Endothelial cell of umbilical vein (primary cell): Measurements from ENCODE around the gene EIF3J. TPM values are rescaled to one million over a fixed set of nuclear protein-coding genes. Genes with fewer than 3 reads are reported as not detected.

Experiments
- BruUV-seq: library from RNA; stranded (reverse); fragments of 400-500 nt; replicated peaks from 2 replicates; lab custom pipeline; 2021; lab: Mats Ljungman, UMichigan
- CTCF ChIA-PET: fragments of 300-600, 350-600 bp; sonication (Branson Sonifier 250); formaldehyde crosslinking; loops from one replicate; lab custom pipeline; 2021; ENCODE audit warnings: antibody characterized with exemption, inconsistent platforms; lab: Charles Lee
- POLR2A ChIA-PET: fragments of 300-600, 350-600 bp; sonication (Branson Sonifier 250); formaldehyde crosslinking; loops from one replicate; lab custom pipeline; 2021; ENCODE audit warnings: antibody characterized with exemption, inconsistent platforms; lab: Charles Lee
- DNase-seq: peaks from one replicate; pipeline ENCODE4 v3.0.0-alpha.2; 2011; ENCODE audit warnings: low read depth, low spot score
- FAIRE-seq: peaks from 2 replicates; lab custom pipeline; 2011; peaks lifted over from hg19 to GRCh38; lab: Jason Lieb, UNC
- H2AFZ ChIP-seq: 2 replicates; pipeline ENCODE4 v1.6.0; 2012; ENCODE audit warnings: low read depth, low read length, control low read depth, inconsistent platforms
- H3K27ac ChIP-seq: 2 replicates; pipeline ENCODE4 v1.5.1; 2011; ENCODE audit warnings: low read depth, mild to moderate bottlenecking, control low read depth, low read length, moderate library complexity; ENCODE audit not compliant: insufficient read depth
- H3K27me3 ChIP-seq, 2 experiments: 2 replicates each; pipeline versions ENCODE4 v1.6.0 to v1.6.1; 2011; ENCODE audit warnings: low read length in 2 of 2, mixed read lengths in 1 of 2; ENCODE audit not compliant: control insufficient read depth in 2 of 2, insufficient read depth in 2 of 2
- H3K36me3 ChIP-seq, 2 experiments: 2 replicates in 1 of 2; 3 replicates in 1 of 2; pipeline ENCODE4 v1.5.1; 2011; ENCODE audit warnings: low read length in 2 of 2, mild to moderate bottlenecking in 1 of 2, moderate library complexity in 1 of 2; ENCODE audit not compliant: control insufficient read depth in 2 of 2, insufficient read depth in 2 of 2; ENCODE audit errors: extremely low read depth in 1 of 2
- H3K4me1 ChIP-seq: 3 replicates; pipeline ENCODE4 v1.5.1; 2011; ENCODE audit warnings: mild to moderate bottlenecking, low read length; ENCODE audit not compliant: control insufficient read depth, insufficient read depth; ENCODE audit errors: extremely low read depth
- H3K4me2 ChIP-seq: 2 replicates; pipeline ENCODE4 v1.6.1; 2011; ENCODE audit warnings: low read length, control low read depth, mixed read lengths; ENCODE audit not compliant: insufficient read depth
- H3K4me3 ChIP-seq, 3 experiments: fragments of 200-600 bp in 1 of 3; sonication (generic), shearing (Covaris generic) in 1 of 3; replicated peaks in 1 of 3; 2 replicates each; pipeline ENCODE4 v1.5.1; 2011 to 2016; ENCODE audit warnings: control low read depth in 3 of 3, low read length in 3 of 3, mild to moderate bottlenecking in 2 of 3, inconsistent platforms in 1 of 3, low read depth in 1 of 3, moderate library complexity in 1 of 3; ENCODE audit not compliant: insufficient read depth in 1 of 3
- H3K79me2 ChIP-seq: 2 replicates; pipeline ENCODE4 v1.6.0; 2012; ENCODE audit warnings: low read length, inconsistent platforms; ENCODE audit not compliant: control insufficient read depth, insufficient read depth
- H3K9ac ChIP-seq: replicated peaks from 2 replicates; pipeline ENCODE3; 2011; ENCODE audit warnings: low read length, control low read depth; ENCODE audit not compliant: insufficient read depth; ENCODE audit errors: extremely low read depth
- H3K9me1 ChIP-seq: replicated peaks from 3 replicates; pipeline ENCODE4 v1.6.0; 2011; ENCODE audit warnings: mild to moderate bottlenecking, low read length; ENCODE audit not compliant: control insufficient read depth, insufficient read depth; ENCODE audit errors: extremely low read depth
- H3K9me3 ChIP-seq: replicated peaks from 2 replicates; pipeline ENCODE4 v1.5.1; 2012; ENCODE audit warnings: low read length, inconsistent platforms; ENCODE audit not compliant: control insufficient read depth, insufficient read depth
- H4K20me1 ChIP-seq: replicated peaks from 2 replicates; pipeline ENCODE3; 2011; ENCODE audit warnings: mild to moderate bottlenecking, low read length; ENCODE audit not compliant: control insufficient read depth, insufficient read depth; ENCODE audit errors: extremely low read depth
- EZH2 ChIP-seq: IDR thresholded peaks from 2 replicates; pipeline ENCODE4 v1.6.1; 2012; ENCODE audit warnings: borderline replicate concordance, low read depth, mild to moderate bottlenecking, moderate library complexity, low read length, inconsistent platforms; ENCODE audit not compliant: severe bottlenecking
- FOS ChIP-seq: IDR thresholded peaks from 2 replicates; pipeline ENCODE4 v1.6.1; 2011; ENCODE audit warnings: mild to moderate bottlenecking, low read length, moderate library complexity, borderline replicate concordance; ENCODE audit not compliant: insufficient read depth
- GATA2 ChIP-seq: IDR thresholded peaks from 2 replicates; pipeline ENCODE4 v1.7.0; 2011; ENCODE audit warnings: low read depth, mild to moderate bottlenecking, moderate library complexity, mixed read lengths, low read length; ENCODE audit not compliant: insufficient read length, insufficient read depth
- JUN ChIP-seq: IDR thresholded peaks from 2 replicates; pipeline ENCODE4 v1.6.1; 2011; ENCODE audit warnings: borderline replicate concordance, low read depth; ENCODE audit not compliant: insufficient read length, insufficient read depth
- MAX ChIP-seq: IDR thresholded peaks from 2 replicates; pipeline ENCODE4 v1.6.1; 2011; ENCODE audit not compliant: insufficient read depth, insufficient read length
- MYC ChIP-seq: IDR thresholded peaks from one replicate; pipeline ENCODE4 v1.6.1; 2011; ENCODE audit warnings: mild to moderate bottlenecking, low read depth, low read length
- POLR2A ChIP-seq: IDR thresholded peaks from 2 replicates; pipeline ENCODE4 v1.6.1; 2012; ENCODE audit warnings: low read depth, mild to moderate bottlenecking, control low read depth, low read length
- POLR2AphosphoS5 ChIP-seq: IDR thresholded peaks from 2 replicates; pipeline ENCODE4 v1.6.1; 2012; ENCODE audit warnings: low read depth, mild to moderate bottlenecking, control low read depth, low read length, moderate library complexity; ENCODE audit not compliant: insufficient read depth
- dilution Hi-C: fragments of 300-500 bp; cut with MboI; formaldehyde crosslinking; loops from one replicate; pipeline ENCODE4 v1.15.0; 2019; ENCODE audit warnings: low sequenced_read_pairs; ENCODE audit not compliant: extremely low pct_ligation_motif_present
- intact Hi-C: fragments of 100-400 bp; cut with micrococcal nuclease; formaldehyde crosslinking; loops from one replicate; pipeline ENCODE4 v1.10.0; 2022
- polyA plus RNA-seq, 4 experiments: library from polyadenylated mRNA; depleted of rRNA in 3 of 4; stranded (reverse) in 3 of 4; unstranded in 1 of 4; fragments of >200 nt; gene quantifications; 2 replicates each; pipeline versions ENCODE4 v1.2.1 to v1.2.3, GENCODE V29; 2011 to 2012; ENCODE audit warnings: missing spikeins in 1 of 4
- total RNA-seq: library from RNA; stranded (reverse); gene quantifications from 2 replicates; pipeline ENCODE4 v1.2.3, GENCODE V29; 2021
- TF ChIP-seq, protein P1 (sequence below), 2 donors: IDR thresholded peaks; 1 replicate in 1 of 2; 2 replicates in 1 of 2; pipeline ENCODE4 v1.5.1; 2011; ENCODE audit warnings: low read length in 2 of 2, mild to moderate bottlenecking in 2 of 2, moderate library complexity in 2 of 2, control low read depth in 1 of 2, inconsistent platforms in 1 of 2, low read depth in 1 of 2; ENCODE audit not compliant: insufficient read depth in 1 of 2; ENCODE audit errors: extremely low read depth in 1 of 2

Gene EIF3J
- total and polyA plus RNA-seq, 2 donors (not counting 3 experiments of a cell fraction or from before 2014, with no cell fraction given), result 35.4 to 150 TPM

DNA sequence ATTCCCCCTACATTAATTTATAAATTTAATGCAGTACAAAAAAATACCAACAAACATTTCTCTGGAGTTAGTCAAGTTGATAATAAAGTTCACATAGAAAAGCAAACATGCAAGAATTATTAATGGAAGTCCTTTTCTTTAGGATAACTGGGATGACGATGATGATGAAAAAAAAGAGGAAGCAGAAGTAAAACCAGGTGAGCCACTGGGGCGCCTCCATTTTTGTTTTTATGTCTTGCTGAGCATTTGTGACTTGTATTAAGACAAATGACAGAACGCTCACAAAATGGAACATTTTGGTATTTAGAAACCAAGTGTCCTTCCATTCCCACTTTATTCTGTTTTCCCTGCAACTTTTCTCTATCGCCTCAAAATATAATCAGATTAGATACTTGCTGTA is 13.8 kb downstream of the EIF3J start:
- intact Hi-C loops, result no loop called here
- POLR2A ChIA-PET, result no interaction called here
- BruUV-seq, result no TSS peak
- H3K4me3 ChIP-seq, result no peak overlapping the region
- dilution Hi-C loops, result no loop called here
- TF ChIP-seq MYC, result no peak
- no peak for TF ChIP-seq FOS
- TF ChIP-seq EZH2, result no peak
- no peak for TF ChIP-seq GATA2
- TF ChIP-seq JUN, result no peak
- TF ChIP-seq POLR2AphosphoS5, result no peak
- no peak for TF ChIP-seq POLR2A
- TF ChIP-seq, protein P1, sequence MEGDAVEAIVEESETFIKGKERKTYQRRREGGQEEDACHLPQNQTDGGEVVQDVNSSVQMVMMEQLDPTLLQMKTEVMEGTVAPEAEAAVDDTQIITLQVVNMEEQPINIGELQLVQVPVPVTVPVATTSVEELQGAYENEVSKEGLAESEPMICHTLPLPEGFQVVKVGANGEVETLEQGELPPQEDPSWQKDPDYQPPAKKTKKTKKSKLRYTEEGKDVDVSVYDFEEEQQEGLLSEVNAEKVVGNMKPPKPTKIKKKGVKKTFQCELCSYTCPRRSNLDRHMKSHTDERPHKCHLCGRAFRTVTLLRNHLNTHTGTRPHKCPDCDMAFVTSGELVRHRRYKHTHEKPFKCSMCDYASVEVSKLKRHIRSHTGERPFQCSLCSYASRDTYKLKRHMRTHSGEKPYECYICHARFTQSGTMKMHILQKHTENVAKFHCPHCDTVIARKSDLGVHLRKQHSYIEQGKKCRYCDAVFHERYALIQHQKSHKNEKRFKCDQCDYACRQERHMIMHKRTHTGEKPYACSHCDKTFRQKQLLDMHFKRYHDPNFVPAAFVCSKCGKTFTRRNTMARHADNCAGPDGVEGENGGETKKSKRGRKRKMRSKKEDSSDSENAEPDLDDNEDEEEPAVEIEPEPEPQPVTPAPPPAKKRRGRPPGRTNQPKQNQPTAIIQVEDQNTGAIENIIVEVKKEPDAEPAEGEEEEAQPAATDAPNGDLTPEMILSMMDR (IDR thresholded peaks at IDR 0.05; ENCODE audit: extremely low read depth in 1 of 2, insufficient read depth in 1 of 2, low read depth in 1 of 2, low read length in 2 of 2), result no peak
- no peak for TF ChIP-seq MAX
- H3K27ac ChIP-seq, result no peak overlapping the region
- H3K36me3 ChIP-seq, result peaks cover 13 to 16% of the 10 kb centered on the region in 2 experiments
- H3K79me2 ChIP-seq, result peaks cover 69% of the 10 kb centered on the region
- H3K4me2 ChIP-seq, result no peak overlapping the region
- H4K20me1 ChIP-seq, result no peaks in the 10 kb centered on the region
- FAIRE-seq, result no peak
- no peaks in the 10 kb centered on the region for H3K9me3 ChIP-seq
- no peak overlapping the region for H2AFZ ChIP-seq
- no peak overlapping the region for H3K9ac ChIP-seq
- H3K27me3 ChIP-seq, result no peaks in the 10 kb centered on the region
- H3K4me1 ChIP-seq, result peaks cover 15% of the 10 kb centered on the region
- no peak for DNase-seq
- no peaks in the 10 kb centered on the region for H3K9me1 ChIP-seq
- CTCF ChIA-PET, result interaction anchor here (0.6 to 1.3 kb wide), 3 partner anchors 8 to 25 kb away, joined by 3 to 4 read pairs (median 4); no protein-coding TSS in a partner anchor
